ENCODE data around the gene IZUMO1. TPM values are rescaled to one million over a fixed set of nuclear protein-coding genes. Genes with fewer than 3 reads are reported as not detected.

The IZUMO1 gene
- total and polyA plus RNA-seq, 9 of the 15 experiments (the other 6 are each of a cell fraction or from before 2014, with no cell fraction given), result 0.14 to 2.1 (median 0.73) TPM

GRCh38 chr19:48795055-48795684, 48.5 kb upstream of the IZUMO1 start (continued):
- TF ChIP-seq ZNF175 (CRISPR knock-in tag; IDR thresholded peaks at IDR 0.05; ENCODE audit: low read depth) (peak; percentile 95), HNRNPK (IDR thresholded peaks at IDR 0.05; ENCODE audit: low read depth, low read length, poor library complexity, severe bottlenecking) (no peak), ETV6 (IDR thresholded peaks at IDR 0.05; ENCODE audit: borderline replicate concordance in 1 of 2, low read depth in 2 of 2, low read length in 1 of 2) (no peak), ETV6 (CRISPR knock-in tag; IDR thresholded peaks at IDR 0.05; ENCODE audit: borderline replicate concordance) (no peak), ZNF655 (CRISPR knock-in tag; IDR thresholded peaks at IDR 0.05) (no peak), ZNF311 (CRISPR knock-in tag; IDR thresholded peaks at IDR 0.05) (peak; percentile 59; the same call in 1 of the 2 replicates), MEF2D (tag; conservative IDR thresholded peaks at IDR 0.05; ENCODE audit: low read depth) (peak; percentile 68; the same call in 1 of the 2 replicates), ERF (CRISPR knock-in tag; IDR thresholded peaks at IDR 0.05) (no peak; the same call in 1 of the 2 replicates), SRSF7 (optimal IDR thresholded peaks at IDR 0.05; ENCODE audit: low read depth, low read length) (no peak), MAFG (tag; conservative IDR thresholded peaks at IDR 0.05) (no peak), RBBP5 (IDR thresholded peaks at IDR 0.05; ENCODE audit: borderline replicate concordance, insufficient read depth, low read length, poor library complexity, severe bottlenecking) (no peak), MAFF (IDR thresholded peaks at IDR 0.05; ENCODE audit: low read length) (no peak), UBTF (IDR thresholded peaks at IDR 0.05; ENCODE audit: borderline replicate concordance in 1 of 2, low read depth in 2 of 2, low read length in 2 of 2) (no peak), ZNF785 (CRISPR knock-in tag; IDR thresholded peaks at IDR 0.05) (no peak), ZSCAN32 (CRISPR knock-in tag; IDR thresholded peaks at IDR 0.05) (no peak), PHB (CRISPR knock-in tag; IDR thresholded peaks at IDR 0.05) (no peak), ZNF217 (CRISPR knock-in tag; IDR thresholded peaks at IDR 0.05) (no peak), E4F1 (CRISPR knock-in tag; IDR thresholded peaks at IDR 0.05; ENCODE audit: borderline replicate concordance) (no peak), ELF2 (CRISPR knock-in tag; IDR thresholded peaks at IDR 0.05) (peak; percentile 95), HDAC2 (IDR thresholded peaks at IDR 0.05) (peak; percentile 45; the same call in 1 of the 2 replicates), RCOR1 (IDR thresholded peaks at IDR 0.05; ENCODE audit: borderline replicate concordance in 1 of 2, low read depth in 2 of 2, low read length in 2 of 2) (peak in 1 of 2 experiments; percentile 29; a peak in 2 of 4 replicates), FIP1L1 (IDR thresholded peaks at IDR 0.05; ENCODE audit: low read depth, low read length, poor library complexity, severe bottlenecking) (no peak)
